GM12878 (cell line): ENCODE measurements around the gene DNTT. TPM values are rescaled to one million over a fixed set of nuclear protein-coding genes. Genes with fewer than 3 reads are reported as not detected.
A peak's percentile ranks its signal among the peaks of the same experiment; 100 is the strongest.

Source experiments
- MTA3 ChIP-seq: IDR thresholded peaks from 2 replicates; pipeline ENCODE4 v1.6.1; 2012; ENCODE audit warnings: low read length, inconsistent platforms, borderline replicate concordance
- NRF1 ChIP-seq: conservative IDR thresholded peaks from 2 replicates; pipeline ENCODE4 v1.6.1; 2011; ENCODE audit warnings: mild to moderate bottlenecking, low read depth, low read length, improper control_type of control experiment
- RAD21 ChIP-seq: IDR thresholded peaks from 2 replicates; pipeline ENCODE4 v1.6.1; 2011; ENCODE audit warnings: mild to moderate bottlenecking, low read depth, low read length, moderate library complexity; ENCODE audit not compliant: insufficient read depth
- SUPT20H ChIP-seq: IDR thresholded peaks from 2 replicates; pipeline ENCODE4 v1.6.1; 2011; ENCODE audit warnings: low read depth, mild to moderate bottlenecking, low read length, moderate library complexity, borderline replicate concordance; ENCODE audit not compliant: control insufficient read depth
- ZNF384 ChIP-seq: IDR thresholded peaks from 2 replicates; pipeline ENCODE4 v1.6.1; 2012; ENCODE audit warnings: low read depth, mild to moderate bottlenecking, low read length, improper control_type of control experiment, borderline replicate concordance
- ZNF622 ChIP-seq: fragments of 450-650 bp; IDR thresholded peaks from 2 replicates; pipeline ENCODE4 v1.6.1; 2017; ENCODE audit warnings: mild to moderate bottlenecking, inconsistent platforms
- polyA plus RNA-seq, 11 experiments: library from polyadenylated mRNA; depleted of rRNA in 4 of 11; unstranded in 6 of 11; stranded (reverse) in 5 of 11; fragments of >200 nt; fragmentation: Nextera tagmentation in 4 of 11; fragmentation: Illumina TruSeq in 1 of 11; extraction: Ambion mirVana in 4 of 11; extraction: Trizol in 1 of 11; gene quantifications; 1 replicate in 1 of 11; 2 replicates in 10 of 11; pipeline versions ENCODE4 v1.2.1 to v1.2.3, GENCODE V29; 2011 to 2016; ENCODE audit warnings: inconsistent platforms in 2 of 11, missing spikeins in 2 of 11, low read depth in 1 of 11
- total RNA-seq, 4 experiments: library from RNA; depleted of rRNA in 3 of 4; stranded (reverse); fragments of >200 nt in 3 of 4; fragmentation: Illumina TruSeq in 1 of 4; extraction: Trizol in 1 of 4; gene quantifications; 2 replicates each; pipeline versions ENCODE4 v1.2.1 to v1.2.3, GENCODE V29; 2013 to 2021
- TF ChIP-seq, protein P1 (sequence below): fragments of 150-350 bp; IDR thresholded peaks from 2 replicates; pipeline ENCODE4 v1.6.1; 2014; ENCODE audit warnings: mild to moderate bottlenecking, low read depth, low read length

The DNTT gene
- total and polyA plus RNA-seq, 10 of the 15 experiments (the other 5 are each of a cell fraction or from before 2014, with no cell fraction given), result 0.06 to 0.13 (median 0.09) TPM; not detected in 5

DNA sequence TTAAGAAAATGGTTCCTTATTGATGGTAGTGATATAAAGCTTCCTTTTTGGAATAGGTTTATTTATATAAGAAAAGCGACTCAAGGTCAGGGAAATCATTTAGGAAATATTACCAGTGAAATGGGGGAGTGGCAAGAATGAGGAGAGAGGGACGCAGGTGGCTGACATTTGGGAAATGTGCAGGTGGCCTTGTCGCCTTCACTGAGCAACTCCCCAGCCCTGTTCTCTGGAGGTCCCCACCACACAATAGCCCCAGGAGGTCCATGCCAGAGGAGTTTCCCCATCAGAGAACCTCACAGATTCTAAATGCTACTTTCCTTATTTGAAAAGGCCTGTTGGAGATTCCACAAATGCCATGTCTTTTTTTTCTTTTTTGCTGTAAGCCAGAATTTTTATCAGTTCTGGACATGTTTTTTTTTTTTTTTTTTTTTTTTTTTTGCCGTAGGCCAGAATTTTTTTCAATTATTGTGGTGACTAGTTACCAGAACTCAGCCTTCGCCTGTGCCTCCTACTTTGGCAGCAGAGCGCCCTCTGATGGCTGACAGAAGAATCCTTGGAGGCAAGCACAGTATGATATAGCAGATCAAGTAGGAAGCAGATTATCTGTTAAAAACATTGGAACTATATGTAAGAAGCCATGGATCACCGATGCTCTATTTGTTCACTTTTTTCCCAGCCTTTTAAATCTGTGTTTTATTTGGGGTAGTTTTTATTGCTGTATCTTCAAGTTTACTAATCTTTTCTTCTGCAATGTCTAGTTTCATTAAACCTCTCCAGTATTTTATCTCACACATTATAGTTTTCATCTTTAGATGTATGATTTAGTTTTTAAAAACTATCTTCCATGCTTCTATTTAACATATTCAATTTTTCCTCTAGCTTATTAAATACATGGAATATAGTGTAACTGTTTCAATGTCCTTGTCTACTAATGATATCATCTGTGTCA, 36.0 kb downstream of the DNTT start (continued):
- TF ChIP-seq, protein P1, sequence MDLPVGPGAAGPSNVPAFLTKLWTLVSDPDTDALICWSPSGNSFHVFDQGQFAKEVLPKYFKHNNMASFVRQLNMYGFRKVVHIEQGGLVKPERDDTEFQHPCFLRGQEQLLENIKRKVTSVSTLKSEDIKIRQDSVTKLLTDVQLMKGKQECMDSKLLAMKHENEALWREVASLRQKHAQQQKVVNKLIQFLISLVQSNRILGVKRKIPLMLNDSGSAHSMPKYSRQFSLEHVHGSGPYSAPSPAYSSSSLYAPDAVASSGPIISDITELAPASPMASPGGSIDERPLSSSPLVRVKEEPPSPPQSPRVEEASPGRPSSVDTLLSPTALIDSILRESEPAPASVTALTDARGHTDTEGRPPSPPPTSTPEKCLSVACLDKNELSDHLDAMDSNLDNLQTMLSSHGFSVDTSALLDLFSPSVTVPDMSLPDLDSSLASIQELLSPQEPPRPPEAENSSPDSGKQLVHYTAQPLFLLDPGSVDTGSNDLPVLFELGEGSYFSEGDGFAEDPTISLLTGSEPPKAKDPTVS, result no peak
- TF ChIP-seq ZNF622 (no peak), NRF1 (no peak), ZNF384 (peak; percentile 80), RAD21 (peak; percentile 89), MTA3 (no peak), SUPT20H (no peak)
- TF ChIP-seq, all 136 proteins: peak for 7
